ENCODE results near the gene CCL21.
"Not testable (repeated sequence)": the region's sequence is repeated elsewhere in the genome, so short reads cannot be mapped to it uniquely, and the experiment has no call there.

The CCL21 gene, protein sequence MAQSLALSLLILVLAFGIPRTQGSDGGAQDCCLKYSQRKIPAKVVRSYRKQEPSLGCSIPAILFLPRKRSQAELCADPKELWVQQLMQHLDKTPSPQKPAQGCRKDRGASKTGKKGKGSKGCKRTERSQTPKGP

GRCh38 chr9:34710023-34710422, at the start of gene CCL21:
Gene CCL21, minus strand, starts transcription at chr9:34710136. Its CDS starts 70 bp downstream, at chr9:34710066.
- ATAC-seq (no peak), DNase-seq (no peak)

DNA sequence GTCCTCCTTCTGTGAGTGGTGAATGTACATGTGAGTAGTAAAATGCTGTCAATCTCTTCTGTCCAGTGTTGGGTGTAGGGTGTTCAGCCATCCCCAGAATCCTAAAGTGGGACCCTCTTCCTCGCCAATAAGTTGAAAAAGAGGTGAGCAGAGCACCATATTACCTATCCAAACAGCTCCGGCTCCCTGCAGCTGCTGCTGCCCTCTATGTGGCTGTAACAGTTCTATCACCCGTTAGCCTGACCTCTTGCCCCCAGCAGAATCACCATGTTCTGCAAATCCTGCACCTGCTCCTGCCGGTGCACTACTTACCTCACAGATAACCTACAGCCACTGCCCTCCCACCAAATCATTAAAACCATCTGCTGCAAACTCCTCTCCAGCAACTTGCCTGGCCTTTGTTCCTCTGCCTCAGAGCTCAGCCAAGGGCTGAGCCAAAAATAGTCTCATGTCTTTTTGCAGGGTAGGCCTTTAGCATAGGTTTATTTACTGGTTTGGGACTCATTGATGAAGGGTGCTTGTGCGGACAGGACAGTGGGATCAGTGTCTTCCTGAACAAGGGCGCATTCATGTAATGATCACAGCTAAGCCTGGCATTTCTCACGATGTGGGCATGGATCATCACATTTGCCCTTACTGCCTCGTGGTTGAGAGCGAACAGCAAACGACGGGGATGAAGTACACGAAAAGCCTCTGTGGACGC, 49.6 kb upstream of the CCL21 start:
- ATAC-seq (no peak), DNase-seq (no peak)

DNA sequence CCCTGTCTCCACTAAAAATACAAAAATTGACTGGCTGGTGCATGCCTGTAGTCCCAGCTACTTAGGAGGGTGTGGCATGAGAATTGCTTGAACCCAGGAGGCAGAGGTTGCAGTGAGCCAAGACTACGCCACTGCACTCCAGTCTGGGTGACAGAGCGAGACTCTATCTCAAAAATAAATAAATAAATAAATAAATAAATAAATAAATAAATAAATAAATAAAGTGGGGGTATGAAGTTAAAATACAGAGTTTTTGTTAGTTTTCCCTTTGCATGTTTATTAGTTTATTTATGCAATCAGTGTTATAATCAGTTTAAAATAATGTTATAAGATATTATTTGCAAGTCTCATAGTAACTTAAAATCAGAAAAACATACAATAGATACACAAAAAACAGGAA, 40.4 kb upstream of the CCL21 start:
- DNase-seq, ATAC-seq: not testable (repeated sequence)

GRCh38 chr9:34746526-34746925, 36.6 kb upstream of the CCL21 start:
- DNase-seq (no peak), ATAC-seq (no peak)

- ATAC-seq (no peak), DNase-seq (no peak)
Measured at GRCh38 chr9:34744295-34745221, 34.6 kb upstream of the CCL21 start.

GRCh38 chr9:34742710-34743109, 32.8 kb upstream of the CCL21 start:
- DNase-seq (no peak), ATAC-seq (no peak)

GRCh38 chr9:34741628-34742027, 31.7 kb upstream of the CCL21 start:
- ATAC-seq (no peak), DNase-seq (no peak)

- DNase-seq, ATAC-seq: not testable (repeated sequence)
Measured at GRCh38 chr9:34740176-34740575, 30.2 kb upstream of the CCL21 start.

- no peak for ATAC-seq
Measured at GRCh38 chr9:34737677-34738260, 27.8 kb upstream of the CCL21 start.

GRCh38 chr9:34734720-34735119, 24.8 kb upstream of the CCL21 start:
- ATAC-seq (no peak), DNase-seq (no peak)

More at GRCh38 chr9:34737677-34738260, 27.8 kb upstream of the CCL21 start:
- DNase-seq, result no peak

GRCh38 chr9:34732886-34733285, 22.9 kb upstream of the CCL21 start:
- ATAC-seq (no peak), DNase-seq (no peak)

- DNase-seq, result no peak
- no peak for ATAC-seq
Measured at GRCh38 chr9:34732478-34732877, 22.5 kb upstream of the CCL21 start.

- ATAC-seq, result no peak
- no peak for DNase-seq
Measured at GRCh38 chr9:34723141-34723540, 13.2 kb upstream of the CCL21 start.

- not testable (repeated sequence) for ATAC-seq, DNase-seq
Measured at GRCh38 chr9:34719769-34720025, 9.8 kb upstream of the CCL21 start.

GRCh38 chr9:34719021-34719768, 9.3 kb upstream of the CCL21 start:
- no peak for ATAC-seq
- DNase-seq, result no peak

GRCh38 chr9:34717996-34718614, 8.2 kb upstream of the CCL21 start:
- ATAC-seq (no peak), DNase-seq (no peak)

GRCh38 chr9:34716711-34717110, 6.8 kb upstream of the CCL21 start:
- ATAC-seq (no peak), DNase-seq (no peak)

GRCh38 chr9:34715639-34716215, 5.8 kb upstream of the CCL21 start:
- no peak for DNase-seq
- no peak for ATAC-seq

- ATAC-seq, result no peak
- DNase-seq, result no peak
Measured at GRCh38 chr9:34714007-34714406, 4.1 kb upstream of the CCL21 start.

GRCh38 chr9:34712140-34712539, 2.2 kb upstream of the CCL21 start:
- DNase-seq, result no peak
- no peak for ATAC-seq
